Endothelial cell of umbilical vein (primary cell): ENCODE measurements around the gene GRK5. TPM values are rescaled to one million over a fixed set of nuclear protein-coding genes. Genes with fewer than 3 reads are reported as not detected.

Experiments
- BruUV-seq: library from RNA; stranded (reverse); fragments of 400-500 nt; replicated peaks from 2 replicates; lab custom pipeline; 2021; lab: Mats Ljungman, UMichigan
- CTCF ChIA-PET: fragments of 300-600, 350-600 bp; sonication (Branson Sonifier 250); formaldehyde crosslinking; loops from one replicate; lab custom pipeline; 2021; ENCODE audit warnings: antibody characterized with exemption, inconsistent platforms; lab: Charles Lee
- POLR2A ChIA-PET: fragments of 300-600, 350-600 bp; sonication (Branson Sonifier 250); formaldehyde crosslinking; loops from one replicate; lab custom pipeline; 2021; ENCODE audit warnings: antibody characterized with exemption, inconsistent platforms; lab: Charles Lee
- DNase-seq: peaks from one replicate; pipeline ENCODE4 v3.0.0-alpha.2; 2011; ENCODE audit warnings: low read depth, low spot score
- FAIRE-seq: peaks from 2 replicates; lab custom pipeline; 2011; peaks lifted over from hg19 to GRCh38; lab: Jason Lieb, UNC
- H2AFZ ChIP-seq: 2 replicates; pipeline ENCODE4 v1.6.0; 2012; ENCODE audit warnings: low read depth, low read length, control low read depth, inconsistent platforms
- H3K27ac ChIP-seq: 2 replicates; pipeline ENCODE4 v1.5.1; 2011; ENCODE audit warnings: low read depth, mild to moderate bottlenecking, control low read depth, low read length, moderate library complexity; ENCODE audit not compliant: insufficient read depth
- H3K27me3 ChIP-seq, 2 experiments: 2 replicates each; pipeline versions ENCODE4 v1.6.0 to v1.6.1; 2011; ENCODE audit warnings: low read length in 2 of 2, mixed read lengths in 1 of 2; ENCODE audit not compliant: control insufficient read depth in 2 of 2, insufficient read depth in 2 of 2
- H3K36me3 ChIP-seq, 2 experiments: 2 replicates in 1 of 2; 3 replicates in 1 of 2; pipeline ENCODE4 v1.5.1; 2011; ENCODE audit warnings: low read length in 2 of 2, mild to moderate bottlenecking in 1 of 2, moderate library complexity in 1 of 2; ENCODE audit not compliant: control insufficient read depth in 2 of 2, insufficient read depth in 2 of 2; ENCODE audit errors: extremely low read depth in 1 of 2
- H3K4me1 ChIP-seq: 3 replicates; pipeline ENCODE4 v1.5.1; 2011; ENCODE audit warnings: mild to moderate bottlenecking, low read length; ENCODE audit not compliant: control insufficient read depth, insufficient read depth; ENCODE audit errors: extremely low read depth
- H3K4me2 ChIP-seq: 2 replicates; pipeline ENCODE4 v1.6.1; 2011; ENCODE audit warnings: low read length, control low read depth, mixed read lengths; ENCODE audit not compliant: insufficient read depth
- H3K4me3 ChIP-seq, 3 experiments: fragments of 200-600 bp in 1 of 3; sonication (generic), shearing (Covaris generic) in 1 of 3; replicated peaks in 1 of 3; 2 replicates each; pipeline ENCODE4 v1.5.1; 2011 to 2016; ENCODE audit warnings: control low read depth in 3 of 3, low read length in 3 of 3, mild to moderate bottlenecking in 2 of 3, inconsistent platforms in 1 of 3, low read depth in 1 of 3, moderate library complexity in 1 of 3; ENCODE audit not compliant: insufficient read depth in 1 of 3
- H3K79me2 ChIP-seq: 2 replicates; pipeline ENCODE4 v1.6.0; 2012; ENCODE audit warnings: low read length, inconsistent platforms; ENCODE audit not compliant: control insufficient read depth, insufficient read depth
- H3K9ac ChIP-seq: replicated peaks from 2 replicates; pipeline ENCODE3; 2011; ENCODE audit warnings: low read length, control low read depth; ENCODE audit not compliant: insufficient read depth; ENCODE audit errors: extremely low read depth
- H3K9me1 ChIP-seq: replicated peaks from 3 replicates; pipeline ENCODE4 v1.6.0; 2011; ENCODE audit warnings: mild to moderate bottlenecking, low read length; ENCODE audit not compliant: control insufficient read depth, insufficient read depth; ENCODE audit errors: extremely low read depth
- H3K9me3 ChIP-seq: replicated peaks from 2 replicates; pipeline ENCODE4 v1.5.1; 2012; ENCODE audit warnings: low read length, inconsistent platforms; ENCODE audit not compliant: control insufficient read depth, insufficient read depth
- H4K20me1 ChIP-seq: replicated peaks from 2 replicates; pipeline ENCODE3; 2011; ENCODE audit warnings: mild to moderate bottlenecking, low read length; ENCODE audit not compliant: control insufficient read depth, insufficient read depth; ENCODE audit errors: extremely low read depth
- CTCF ChIP-seq, 2 donors: IDR thresholded peaks; 1 replicate in 1 of 2; 2 replicates in 1 of 2; pipeline ENCODE4 v1.5.1; 2011; ENCODE audit warnings: low read length in 2 of 2, mild to moderate bottlenecking in 2 of 2, moderate library complexity in 2 of 2, control low read depth in 1 of 2, inconsistent platforms in 1 of 2, low read depth in 1 of 2; ENCODE audit not compliant: insufficient read depth in 1 of 2; ENCODE audit errors: extremely low read depth in 1 of 2
- EZH2 ChIP-seq: IDR thresholded peaks from 2 replicates; pipeline ENCODE4 v1.6.1; 2012; ENCODE audit warnings: borderline replicate concordance, low read depth, mild to moderate bottlenecking, moderate library complexity, low read length, inconsistent platforms; ENCODE audit not compliant: severe bottlenecking
- FOS ChIP-seq: IDR thresholded peaks from 2 replicates; pipeline ENCODE4 v1.6.1; 2011; ENCODE audit warnings: mild to moderate bottlenecking, low read length, moderate library complexity, borderline replicate concordance; ENCODE audit not compliant: insufficient read depth
- GATA2 ChIP-seq: IDR thresholded peaks from 2 replicates; pipeline ENCODE4 v1.7.0; 2011; ENCODE audit warnings: low read depth, mild to moderate bottlenecking, moderate library complexity, mixed read lengths, low read length; ENCODE audit not compliant: insufficient read length, insufficient read depth
- JUN ChIP-seq: IDR thresholded peaks from 2 replicates; pipeline ENCODE4 v1.6.1; 2011; ENCODE audit warnings: borderline replicate concordance, low read depth; ENCODE audit not compliant: insufficient read length, insufficient read depth
- MAX ChIP-seq: IDR thresholded peaks from 2 replicates; pipeline ENCODE4 v1.6.1; 2011; ENCODE audit not compliant: insufficient read depth, insufficient read length
- MYC ChIP-seq: IDR thresholded peaks from one replicate; pipeline ENCODE4 v1.6.1; 2011; ENCODE audit warnings: mild to moderate bottlenecking, low read depth, low read length
- POLR2A ChIP-seq: IDR thresholded peaks from 2 replicates; pipeline ENCODE4 v1.6.1; 2012; ENCODE audit warnings: low read depth, mild to moderate bottlenecking, control low read depth, low read length
- POLR2AphosphoS5 ChIP-seq: IDR thresholded peaks from 2 replicates; pipeline ENCODE4 v1.6.1; 2012; ENCODE audit warnings: low read depth, mild to moderate bottlenecking, control low read depth, low read length, moderate library complexity; ENCODE audit not compliant: insufficient read depth
- dilution Hi-C: fragments of 300-500 bp; cut with MboI; formaldehyde crosslinking; loops from one replicate; pipeline ENCODE4 v1.15.0; 2019; ENCODE audit warnings: low sequenced_read_pairs; ENCODE audit not compliant: extremely low pct_ligation_motif_present
- intact Hi-C: fragments of 100-400 bp; cut with micrococcal nuclease; formaldehyde crosslinking; loops from one replicate; pipeline ENCODE4 v1.10.0; 2022
- polyA plus RNA-seq, 4 experiments: library from polyadenylated mRNA; depleted of rRNA in 3 of 4; stranded (reverse) in 3 of 4; unstranded in 1 of 4; fragments of >200 nt; gene quantifications; 2 replicates each; pipeline versions ENCODE4 v1.2.1 to v1.2.3, GENCODE V29; 2011 to 2012; ENCODE audit warnings: missing spikeins in 1 of 4
- total RNA-seq: library from RNA; stranded (reverse); gene quantifications from 2 replicates; pipeline ENCODE4 v1.2.3, GENCODE V29; 2021

The GRK5 gene
- total and polyA plus RNA-seq, 2 donors (not counting 3 experiments of a cell fraction or from before 2014, with no cell fraction given): 13.1 to 29.5 TPM

DNA sequence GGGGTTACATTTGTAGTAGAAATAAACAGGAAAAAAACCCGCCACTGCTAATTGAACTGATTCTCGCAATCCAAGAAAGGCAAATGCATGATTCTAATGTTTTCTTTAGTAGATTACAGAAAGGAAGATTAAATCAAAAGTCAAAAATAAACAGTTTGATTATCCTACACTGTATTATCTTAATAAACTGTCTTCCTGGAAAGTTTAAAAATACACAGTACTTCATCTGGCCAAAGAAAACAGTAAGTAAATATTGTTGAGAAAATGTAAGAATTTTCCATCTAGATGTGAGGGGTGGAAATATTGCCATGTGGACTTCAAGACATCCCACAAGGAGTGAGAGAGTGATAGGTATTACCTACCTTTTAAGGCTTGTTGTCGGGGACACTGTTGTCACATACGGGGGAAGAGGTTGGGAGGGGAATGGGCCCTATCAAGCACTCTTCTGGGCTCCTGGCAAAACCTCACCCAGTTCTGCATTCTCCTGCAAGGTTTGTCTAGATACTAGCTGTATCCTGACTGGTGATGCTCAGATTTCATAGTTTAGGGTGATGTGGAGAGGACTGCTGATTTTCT lies 17.8 kb downstream of the GRK5 start:
- ChIA-PET CTCF (interaction anchor here (0.9 to 1.0 kb wide), 2 partner anchors 18 to 28 kb away, joined by 3 to 5 read pairs; no protein-coding TSS in a partner anchor), POLR2A (no interaction called here)
- Histone ChIP-seq H4K20me1 (no peaks in the 10 kb centered on the region), H3K9me1 (no peaks in the 10 kb centered on the region), H2AFZ (no peak overlapping the region), H3K4me1 (no peaks in the 10 kb centered on the region), H3K9ac (no peak overlapping the region), H3K27ac (no peak overlapping the region), H3K4me2 (no peak overlapping the region), H3K36me3 (no peaks in the 10 kb centered on the region), H3K9me3 (no peaks in the 10 kb centered on the region), H3K79me2 (no peaks in the 10 kb centered on the region), H3K27me3 (no peaks in the 10 kb centered on the region), H3K4me3 (no peak overlapping the region)
- no TSS peak for BruUV-seq
- peak; percentile 58 for DNase-seq
- no peak for TF ChIP-seq MYC
- no peak for TF ChIP-seq GATA2
- no peak for TF ChIP-seq POLR2AphosphoS5
- no peak for TF ChIP-seq POLR2A
- no peak for TF ChIP-seq FOS
- no peak for TF ChIP-seq CTCF (IDR thresholded peaks at IDR 0.05; ENCODE audit: extremely low read depth in 1 of 2, insufficient read depth in 1 of 2, low read depth in 1 of 2, low read length in 2 of 2)
- no peak for TF ChIP-seq MAX
- no peak for TF ChIP-seq JUN
- no peak for TF ChIP-seq EZH2
- dilution Hi-C loops: no loop called here
- intact Hi-C loops: no loop called here
- FAIRE-seq: no peak
